Putamen (tissue), 1 donor: ENCODE results near the gene SLC5A3.

Experiments
- DNase-seq: peaks from one replicate; pipeline ENCODE4 v3.0.0-alpha.2; 2016; ENCODE audit warnings: low spot score

Gene SLC5A3

GRCh38 chr21:34073032-34073748 is at the start of gene SLC5A3, which contains the start of gene MRPS6:
SLC5A3 (plus strand) TSS chr21:34073578; CDS start chr21:34095199, 21,621 bp downstream.
MRPS6 (plus strand) TSS chr21:34073578; CDS start chr21:34073701, 123 bp downstream.
- peak; percentile 76 for DNase-seq

DNA sequence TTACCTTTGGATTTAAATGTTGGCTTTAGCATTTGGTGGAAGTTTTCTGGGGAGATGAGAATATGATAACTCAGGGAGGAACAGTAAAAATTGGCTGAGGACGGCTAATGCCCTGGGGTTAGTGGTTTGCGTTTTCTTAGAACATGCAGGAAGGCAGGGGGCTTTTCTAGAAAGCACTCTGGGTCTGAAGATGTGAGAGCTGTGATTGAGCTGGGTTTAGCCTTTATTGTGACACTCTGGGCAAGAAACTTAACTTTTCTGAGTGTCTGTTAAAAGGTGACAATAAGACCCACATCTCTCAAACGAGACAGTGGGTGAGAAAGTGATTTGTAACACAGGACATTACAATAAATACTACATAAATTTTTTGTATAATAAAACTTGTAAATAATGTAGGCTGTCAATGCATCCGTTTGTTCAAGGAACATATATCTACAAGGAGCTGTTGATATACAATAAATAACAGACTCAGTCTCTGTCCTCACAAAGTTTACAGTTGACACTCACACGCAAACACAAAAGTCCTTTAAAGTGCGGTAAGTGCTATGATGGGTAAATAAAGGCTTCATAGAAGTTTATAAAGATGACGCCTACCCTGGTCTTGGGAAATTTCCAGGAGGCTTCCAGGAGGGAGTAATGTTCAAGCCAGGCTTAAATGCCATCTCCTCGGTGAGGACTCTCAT is 49.5 kb upstream of the SLC5A3 start:
- DNase-seq, result no peak

DNA sequence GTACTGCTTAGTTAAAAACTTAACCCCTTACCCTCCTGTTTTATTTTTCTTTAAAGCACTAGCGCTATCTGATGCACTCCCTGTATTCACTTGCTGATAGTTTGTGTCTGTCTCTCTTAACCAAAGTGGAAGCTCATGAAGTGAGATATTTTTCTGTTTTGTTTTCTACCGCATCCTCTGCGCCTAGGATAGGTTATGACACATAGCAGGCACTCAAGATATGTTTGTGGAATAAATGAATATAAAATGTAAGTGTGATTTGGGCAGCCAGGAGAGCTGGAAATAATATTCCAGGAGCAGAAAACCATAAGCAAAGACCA is 49.0 kb upstream of the SLC5A3 start:
- DNase-seq, result no peak

GRCh38 chr21:34027721-34028461 is 45.5 kb upstream of the SLC5A3 start:
- no peak for DNase-seq

- DNase-seq, result peak; percentile 30
Measured at GRCh38 chr21:34029743-34030528, 43.4 kb upstream of the SLC5A3 start.

GRCh38 chr21:34031835-34032370 is 41.5 kb upstream of the SLC5A3 start:
- DNase-seq, result no peak

GRCh38 chr21:34034369-34035014 is 38.9 kb upstream of the SLC5A3 start:
- DNase-seq, result no peak

DNA sequence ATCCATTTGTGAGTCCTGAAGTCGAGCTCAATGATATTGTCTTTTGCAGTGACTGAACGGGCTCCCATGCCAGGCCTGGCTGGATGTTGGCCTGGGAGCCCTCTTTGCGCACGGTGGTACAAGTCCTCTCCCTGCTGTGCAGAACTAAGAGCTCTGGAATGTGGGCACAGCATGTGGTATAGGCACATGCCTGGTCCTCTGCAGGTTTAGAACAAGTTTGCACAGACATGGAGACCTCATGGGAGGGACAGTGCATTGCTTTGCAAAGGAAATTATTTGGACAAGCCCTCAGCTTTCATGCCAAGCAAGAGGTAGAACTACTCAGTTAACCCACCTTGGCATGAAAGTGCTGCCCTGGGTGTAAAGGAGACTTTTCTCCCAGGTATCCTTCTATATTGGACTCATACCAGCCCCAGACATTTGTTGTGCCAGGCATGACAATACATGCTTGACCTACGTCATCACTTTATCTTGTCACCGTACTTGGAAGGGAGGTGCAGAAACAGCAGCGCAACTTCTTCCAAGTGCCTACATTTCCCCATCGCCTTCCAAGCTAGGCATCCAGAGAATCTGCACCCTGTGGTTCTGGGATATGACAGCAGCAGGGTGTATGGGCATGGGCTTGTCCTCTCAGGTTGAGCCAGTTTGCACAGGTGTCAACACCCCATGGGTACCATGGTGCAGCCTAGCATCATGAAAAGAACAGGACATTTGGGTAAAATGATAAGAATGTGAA is 37.6 kb upstream of the SLC5A3 start:
- no peak for DNase-seq

DNA sequence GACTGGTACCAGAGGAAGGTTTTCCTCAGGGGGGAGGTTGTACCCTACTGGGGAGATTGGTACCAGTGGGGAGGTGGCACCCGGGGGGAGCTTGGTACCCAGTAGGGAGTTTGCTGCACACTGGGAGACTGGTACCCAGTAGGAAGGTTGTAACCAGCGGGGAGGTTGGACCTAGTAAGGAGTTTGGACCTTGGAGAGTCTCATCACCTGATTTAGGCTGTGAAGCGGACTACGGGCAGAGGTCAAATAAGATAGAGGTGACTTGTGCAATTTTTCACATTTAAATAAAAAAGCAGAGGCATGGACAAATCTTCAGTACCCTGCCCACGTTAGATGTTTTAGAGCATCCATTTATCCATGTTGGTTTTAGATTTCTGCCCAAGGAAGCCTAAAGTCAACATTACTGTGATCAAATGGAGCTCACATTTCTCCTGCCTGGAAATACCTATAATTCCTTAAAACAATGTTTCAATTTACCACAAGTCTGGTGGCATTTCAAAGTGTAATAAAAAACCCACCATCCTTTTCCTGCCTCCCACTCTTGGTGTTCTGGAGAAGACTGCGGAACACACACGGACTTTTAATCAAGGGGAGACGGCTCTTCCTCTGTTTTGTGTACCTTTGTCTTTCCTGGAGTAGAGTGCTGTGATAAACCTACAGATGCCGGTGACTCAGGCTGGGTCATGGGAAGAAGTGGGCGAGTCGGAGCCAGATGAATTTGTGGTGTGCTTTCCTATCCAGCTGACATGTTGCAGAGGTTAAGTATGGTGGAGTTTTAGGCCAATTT is 36.2 kb upstream of the SLC5A3 start:
- DNase-seq, result no peak

- no peak for DNase-seq
Measured at GRCh38 chr21:34039678-34040382, 33.5 kb upstream of the SLC5A3 start.

- DNase-seq, result no peak
Measured at GRCh38 chr21:34042735-34043134, 30.6 kb upstream of the SLC5A3 start.

DNA sequence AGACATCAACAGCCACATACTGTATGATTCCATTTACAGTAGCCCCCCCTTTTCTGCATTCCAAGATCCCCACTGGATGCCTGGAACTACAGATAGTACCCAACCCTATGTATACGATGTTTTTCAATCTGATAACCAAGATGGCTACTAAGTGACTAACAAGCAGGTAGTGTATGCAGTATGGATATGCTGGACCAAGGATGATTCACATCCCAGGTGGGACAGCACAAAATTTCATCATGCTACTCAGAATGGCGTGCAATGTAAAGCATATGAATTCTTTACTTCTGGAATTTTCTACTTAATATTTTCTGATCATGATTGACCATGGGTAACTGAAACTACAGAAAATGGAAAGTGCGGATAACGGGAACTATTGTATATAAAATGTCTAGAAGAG is 30.0 kb upstream of the SLC5A3 start:
- DNase-seq, result no peak

DNA sequence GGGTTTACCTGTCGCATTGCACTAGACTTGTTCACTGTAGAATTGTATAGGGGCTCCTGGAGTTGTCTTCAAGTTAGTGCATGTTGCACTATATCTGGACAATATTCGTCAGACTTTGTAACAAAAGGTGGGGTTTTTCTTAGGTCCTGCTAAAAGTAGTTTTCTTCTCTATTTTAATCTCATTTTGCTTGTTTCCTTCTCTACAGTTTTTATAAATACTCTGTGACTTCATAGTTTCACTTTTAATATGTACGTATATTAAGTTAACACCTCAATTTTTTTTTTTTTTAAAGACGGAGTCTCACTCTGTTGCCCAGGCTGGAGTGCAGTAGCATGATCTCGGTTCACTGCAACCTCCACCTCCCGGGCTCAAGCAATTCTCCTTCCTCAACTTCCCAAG is 26.5 kb upstream of the SLC5A3 start:
- DNase-seq, result no peak

- DNase-seq, result no peak
Measured at GRCh38 chr21:34047835-34048234, 25.5 kb upstream of the SLC5A3 start.

- no peak for DNase-seq
Measured at GRCh38 chr21:34052171-34052570, 21.2 kb upstream of the SLC5A3 start.

DNA sequence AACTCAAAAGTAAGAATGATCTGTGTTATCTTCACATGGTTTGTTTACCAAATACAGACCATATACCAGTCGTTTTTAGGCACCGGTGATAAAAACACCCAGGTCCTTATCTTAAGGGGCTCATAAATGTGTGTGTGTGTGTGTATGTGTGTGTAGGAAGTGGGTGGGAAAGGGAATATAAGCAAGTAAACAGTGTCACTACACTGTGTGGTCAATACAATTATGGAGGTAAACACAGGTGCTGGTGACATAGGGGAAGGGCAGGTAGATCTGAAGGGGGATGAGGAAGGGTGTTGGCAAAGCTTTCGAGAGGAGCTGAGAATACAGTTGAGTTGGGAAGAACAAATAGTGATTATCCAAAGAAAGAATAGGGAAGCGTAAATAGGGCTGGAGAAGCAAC is 19.1 kb upstream of the SLC5A3 start:
- DNase-seq, result no peak

DNA sequence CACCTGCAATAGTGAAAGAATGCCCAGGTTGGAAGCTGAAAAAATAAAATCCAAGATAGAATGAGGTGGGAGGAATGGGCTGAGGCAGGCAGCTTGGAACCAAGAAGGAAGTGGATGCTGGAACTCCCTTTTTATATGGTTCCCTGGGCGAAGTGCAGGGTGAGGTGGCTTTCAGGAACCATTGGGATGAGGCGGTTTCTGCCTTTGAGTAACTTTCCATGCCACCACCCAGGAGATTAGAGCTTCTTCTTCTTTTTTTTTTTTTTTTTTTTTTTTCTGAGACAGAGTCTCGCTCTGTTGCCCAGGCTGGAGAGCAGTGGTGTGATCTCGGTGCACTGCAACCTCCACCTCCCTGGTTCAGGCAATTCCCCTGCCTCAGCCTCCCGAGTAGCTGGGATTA is 17.8 kb upstream of the SLC5A3 start:
- DNase-seq, result no peak

DNA sequence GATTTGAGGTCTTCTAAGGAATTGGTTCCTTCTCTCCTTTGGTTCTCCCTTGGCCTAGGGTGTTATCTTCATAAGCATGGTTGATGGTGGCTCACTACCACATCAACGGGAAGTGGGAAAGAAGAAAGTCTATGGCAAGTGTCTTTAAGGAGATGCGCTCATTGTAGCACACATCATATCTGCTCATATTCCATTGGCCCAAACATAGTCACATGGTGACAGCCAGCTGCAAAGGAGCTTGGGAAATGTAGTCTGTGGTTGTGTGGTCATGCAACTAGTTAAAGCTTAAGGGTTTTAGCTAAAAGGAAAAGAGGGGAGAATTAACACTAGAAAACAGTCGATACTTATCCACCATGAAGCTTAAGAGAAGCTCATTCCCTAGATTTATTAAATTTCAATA is 11.4 kb upstream of the SLC5A3 start:
- DNase-seq, result no peak

- no peak for DNase-seq
Measured at GRCh38 chr21:34065027-34065426, 8.4 kb upstream of the SLC5A3 start.
